Activated CD4-positive, alpha-beta T cell treated with anti-CD3 and anti-CD28 coated beads, Interleukin-2, Interleukin-4, amounts not matched to agents 100 ng/mL and 50 ng/mL, durations not matched to agents 16 hours and 8 hours (primary cell): Measurements from ENCODE around the gene YIPF5.

Experiments
- DNase-seq: peaks from one replicate; pipeline ENCODE4 v3.0.0-alpha.2; 2020; ENCODE audit warnings: low spot score

Gene YIPF5

GRCh38 chr5:144170276-144171024 lies at the start of gene YIPF5, which contains the start of gene KCTD16:
YIPF5 (minus strand) TSS chr5:144170659; CDS start chr5:144169955, 704 bp downstream.
KCTD16 (plus strand) TSS chr5:144170873.
- peak; percentile 98 for DNase-seq

GRCh38 chr5:144219869-144220268 lies 49.4 kb upstream of the YIPF5 start:
- no peak for DNase-seq

DNA sequence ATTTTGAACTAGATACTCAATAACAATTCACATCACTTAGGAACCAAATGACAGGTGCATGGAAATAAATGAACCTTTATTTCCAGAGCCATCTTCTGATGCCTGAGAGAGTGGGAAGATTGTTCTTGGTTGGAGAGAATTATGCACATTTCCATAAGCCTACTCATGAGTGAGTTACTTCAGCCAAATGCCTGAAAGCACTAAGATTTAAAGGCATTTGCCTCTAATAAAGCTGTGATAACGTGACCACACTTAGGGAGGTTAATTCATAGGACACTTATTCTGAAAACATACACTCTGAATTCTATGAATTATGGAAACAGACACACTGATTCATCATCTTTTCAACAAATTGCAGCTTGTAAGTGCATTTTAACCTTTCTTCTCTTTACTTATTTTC lies 40.2 kb upstream of the YIPF5 start:
- no peak for DNase-seq

GRCh38 chr5:144209361-144209760 lies 38.9 kb upstream of the YIPF5 start:
- no peak for DNase-seq

DNA sequence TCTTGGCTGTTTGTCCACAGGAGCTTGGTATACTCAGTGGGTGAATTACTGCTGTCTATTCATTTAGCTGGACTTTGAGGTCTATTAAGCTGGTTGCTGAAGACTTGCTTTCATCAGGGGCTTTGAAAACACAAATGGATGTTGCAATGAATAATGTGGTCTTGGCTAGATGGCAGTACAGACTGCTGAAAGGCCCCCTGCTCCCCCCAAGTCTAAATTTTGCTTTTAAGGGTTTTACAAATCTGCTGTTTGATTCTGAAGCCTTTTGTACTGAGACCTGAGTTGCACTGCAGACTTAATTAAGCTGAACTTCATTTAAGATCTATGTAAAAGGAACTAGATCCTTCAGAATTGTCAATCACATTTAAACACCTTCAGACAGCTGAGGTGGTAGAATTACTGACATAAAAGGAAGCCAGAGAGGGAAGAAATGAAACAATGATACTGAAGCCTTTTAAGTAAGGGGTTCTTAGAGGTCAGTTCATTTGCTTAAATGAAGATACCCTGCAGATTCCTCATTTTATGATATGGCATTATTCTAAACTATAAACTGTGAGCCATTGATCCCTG lies 37.5 kb upstream of the YIPF5 start:
- DNase-seq: no peak

DNA sequence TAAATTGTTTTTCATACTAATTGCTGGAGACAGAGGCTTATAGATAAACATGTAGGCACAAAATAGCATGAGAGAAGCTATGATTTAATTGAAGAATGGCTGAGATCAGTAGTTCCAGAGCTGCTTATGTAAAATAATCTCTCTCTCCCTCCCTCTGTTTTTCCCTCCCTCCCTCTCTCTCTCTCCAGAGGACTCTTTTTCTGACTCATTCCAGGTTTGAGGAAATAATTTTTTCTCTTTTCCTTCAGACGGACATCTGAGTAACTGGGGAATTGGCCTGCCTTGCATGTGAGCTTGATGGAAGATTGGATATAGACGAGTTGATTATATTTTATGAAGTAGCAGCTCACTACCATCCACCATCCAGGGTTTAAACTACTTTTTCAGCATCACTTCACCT lies 35.7 kb upstream of the YIPF5 start:
- no peak for DNase-seq

GRCh38 chr5:144205141-144205551 lies 34.7 kb upstream of the YIPF5 start:
- no peak for DNase-seq

- DNase-seq: peak; percentile 57
Measured at GRCh38 chr5:144203750-144204596, 33.5 kb upstream of the YIPF5 start.

DNA sequence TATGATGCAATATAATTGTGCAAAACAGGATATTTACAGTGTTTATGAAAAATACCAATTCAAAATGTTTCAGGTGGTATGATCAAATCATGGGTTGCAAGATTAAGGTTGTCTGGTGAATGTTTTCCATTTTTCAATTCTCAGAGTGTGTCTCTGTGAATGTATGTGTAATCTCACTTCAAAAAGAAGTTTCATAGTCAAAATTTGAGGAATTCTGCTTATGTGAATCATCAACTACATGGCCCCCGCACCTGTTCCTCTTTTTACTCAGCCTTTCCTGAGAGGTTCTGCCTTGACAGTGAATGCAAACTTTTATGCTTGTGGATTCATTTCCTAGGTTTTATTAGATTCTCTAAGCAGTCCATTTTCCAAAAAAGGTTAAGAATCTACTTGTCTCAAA lies 32.3 kb upstream of the YIPF5 start:
- DNase-seq: no peak

- DNase-seq: no peak
Measured at GRCh38 chr5:144202072-144202471, 31.6 kb upstream of the YIPF5 start.

GRCh38 chr5:144201588-144201987 lies 31.1 kb upstream of the YIPF5 start:
- DNase-seq: no peak

DNA sequence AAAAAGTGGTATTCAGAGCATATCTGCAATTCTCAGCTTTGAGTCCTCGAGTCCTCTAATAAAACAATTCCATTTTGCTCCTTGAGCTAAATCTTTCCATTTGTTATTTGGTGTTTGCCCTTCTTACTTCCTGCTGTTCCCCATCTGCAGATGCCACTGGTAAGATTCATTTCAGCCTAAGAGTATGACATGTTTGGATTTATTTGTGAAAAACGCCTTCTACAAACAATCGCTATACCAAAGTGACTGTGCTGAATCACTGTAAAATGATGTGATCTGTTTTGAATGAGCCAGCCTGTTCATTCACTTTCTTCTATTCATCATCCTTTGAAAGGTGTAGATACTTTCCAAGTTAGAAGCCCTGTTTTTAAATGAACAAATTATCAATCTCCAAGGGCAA lies 27.9 kb upstream of the YIPF5 start:
- no peak for DNase-seq

- DNase-seq: no peak
Measured at GRCh38 chr5:144196612-144197011, 26.2 kb upstream of the YIPF5 start.

DNA sequence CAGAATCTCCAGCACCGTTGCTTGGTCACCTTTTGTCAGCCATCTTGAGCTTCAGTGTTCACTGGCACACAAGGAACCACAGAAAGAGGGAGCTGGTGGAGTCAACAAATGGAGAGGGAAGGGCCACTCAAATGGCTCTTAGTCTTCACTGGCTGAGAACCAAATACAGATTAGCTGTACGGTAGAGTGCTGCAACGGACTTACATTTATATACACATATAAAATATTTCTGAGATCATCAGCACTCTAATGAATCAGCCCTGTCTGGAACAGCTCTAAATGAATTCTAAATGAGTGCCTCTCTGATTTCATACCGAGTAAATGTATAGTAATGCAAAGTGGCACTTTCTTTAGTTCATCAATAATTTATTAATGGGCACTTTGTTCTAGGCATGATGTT lies 25.0 kb upstream of the YIPF5 start:
- DNase-seq: no peak

DNA sequence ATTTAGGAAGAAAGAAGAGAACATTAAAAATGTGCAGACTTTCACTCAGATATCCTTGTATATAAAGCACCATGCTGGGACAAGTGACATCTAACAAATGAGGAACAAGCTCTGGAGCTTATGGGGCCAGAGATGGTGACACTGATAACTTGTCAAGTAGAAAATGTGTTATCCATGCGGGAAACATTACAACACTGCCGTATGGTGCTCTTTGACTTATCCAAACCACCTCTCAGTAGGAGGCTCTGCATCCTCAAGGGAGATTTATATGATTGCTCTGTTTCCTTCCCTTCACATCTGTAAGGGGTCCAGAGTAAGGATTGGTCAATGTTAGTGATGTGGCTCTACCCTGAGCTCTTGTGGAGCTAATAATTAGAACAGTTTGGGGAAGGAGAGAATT lies 23.7 kb upstream of the YIPF5 start:
- DNase-seq: no peak

DNA sequence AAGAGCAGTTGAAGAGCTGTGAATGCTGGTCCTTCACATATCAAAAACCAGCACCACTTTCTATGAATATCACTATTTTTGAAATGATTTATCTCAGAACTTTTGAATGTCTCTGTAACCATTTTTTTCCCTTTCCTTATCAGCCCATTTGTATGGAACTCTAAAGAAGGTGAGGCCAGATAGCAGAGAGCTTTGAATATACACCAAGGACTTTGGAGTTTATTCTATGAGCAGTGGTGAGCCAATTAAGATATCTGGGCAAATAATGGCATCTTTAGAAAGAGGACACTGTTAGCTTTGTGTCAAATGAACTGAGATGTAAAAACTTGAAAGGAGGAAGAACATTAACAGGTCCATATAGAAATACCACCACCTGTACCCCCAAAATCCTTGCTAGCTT lies 22.2 kb upstream of the YIPF5 start:
- DNase-seq: no peak

GRCh38 chr5:144191998-144192397 lies 21.5 kb upstream of the YIPF5 start:
- DNase-seq: peak; percentile 85

DNA sequence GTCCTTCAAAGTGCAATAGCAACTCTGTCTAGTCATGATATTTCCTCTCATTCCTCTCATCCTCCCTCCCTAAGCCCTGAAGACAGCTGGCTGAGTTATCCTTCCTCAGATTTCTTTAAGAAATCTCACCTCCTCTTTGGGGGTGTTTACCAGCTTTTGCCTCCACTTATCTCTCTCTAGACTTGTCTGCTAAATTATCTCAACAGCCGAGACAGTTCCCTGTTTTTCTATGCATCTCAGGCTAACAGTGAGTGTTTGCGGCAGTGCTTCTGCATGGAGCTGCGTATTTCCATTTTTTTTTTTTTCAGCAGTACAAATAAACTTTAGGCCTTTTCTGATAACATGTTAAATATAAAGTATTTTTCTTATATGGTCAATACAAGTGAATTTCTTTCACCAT lies 21.1 kb upstream of the YIPF5 start:
- no peak for DNase-seq

DNA sequence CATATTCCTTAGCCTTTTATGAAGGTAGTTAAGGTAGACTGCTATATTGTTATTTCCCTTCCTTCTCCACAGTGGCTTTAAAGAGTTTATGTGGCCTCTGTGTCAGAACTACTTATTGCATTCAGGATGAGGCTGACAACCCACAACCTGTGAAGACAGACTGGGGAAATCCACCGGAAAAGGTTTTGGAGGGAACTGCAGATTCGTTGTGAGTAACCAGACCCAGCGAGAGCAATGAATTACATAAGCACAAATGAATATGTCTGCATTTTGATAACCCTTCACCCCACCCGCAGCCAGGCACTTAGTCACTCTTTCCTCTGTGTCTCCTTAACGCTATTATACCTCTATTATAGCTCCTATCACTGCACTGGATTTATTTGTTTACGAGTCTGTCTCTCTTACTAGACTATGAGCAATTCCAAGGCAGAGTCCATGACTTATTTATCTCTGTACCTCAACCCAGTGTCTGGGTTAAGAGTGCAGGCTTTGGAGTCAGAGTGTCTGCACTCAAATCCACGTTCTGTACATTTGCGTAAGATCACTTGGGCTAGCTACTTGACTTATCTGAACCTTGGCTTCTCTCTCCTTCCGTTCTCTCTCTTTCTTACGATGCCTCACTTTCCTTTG lies 19.5 kb upstream of the YIPF5 start:
- DNase-seq: peak; percentile 93

DNA sequence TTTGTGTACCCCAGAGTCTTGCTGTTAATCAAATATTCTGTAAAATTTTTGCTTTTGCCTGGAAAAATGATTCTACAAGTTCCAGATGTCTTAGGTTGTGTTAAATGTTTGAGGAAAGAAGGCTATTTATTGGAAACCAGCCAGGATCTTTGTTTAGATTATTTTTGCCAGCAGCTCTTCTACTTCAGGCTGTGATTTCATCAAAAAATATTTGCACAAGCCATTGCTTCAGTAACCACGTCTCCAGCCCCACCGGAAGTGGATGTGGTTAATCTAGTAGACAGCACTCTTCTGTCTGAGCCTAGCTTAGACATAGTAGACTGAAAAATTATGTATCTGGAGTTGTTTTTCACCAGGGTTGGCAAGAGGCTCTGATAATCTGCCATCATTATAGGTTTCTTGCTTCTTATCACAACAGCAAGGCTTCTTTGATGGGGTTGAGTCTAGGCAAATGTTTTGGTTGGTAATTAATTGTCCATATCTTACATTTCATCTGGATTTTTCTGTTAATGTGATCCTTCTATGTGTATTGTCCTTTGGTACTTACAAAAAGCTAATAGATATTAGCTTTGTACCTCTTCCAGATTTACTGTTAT lies 17.3 kb upstream of the YIPF5 start:
- DNase-seq: peak; percentile 78

DNA sequence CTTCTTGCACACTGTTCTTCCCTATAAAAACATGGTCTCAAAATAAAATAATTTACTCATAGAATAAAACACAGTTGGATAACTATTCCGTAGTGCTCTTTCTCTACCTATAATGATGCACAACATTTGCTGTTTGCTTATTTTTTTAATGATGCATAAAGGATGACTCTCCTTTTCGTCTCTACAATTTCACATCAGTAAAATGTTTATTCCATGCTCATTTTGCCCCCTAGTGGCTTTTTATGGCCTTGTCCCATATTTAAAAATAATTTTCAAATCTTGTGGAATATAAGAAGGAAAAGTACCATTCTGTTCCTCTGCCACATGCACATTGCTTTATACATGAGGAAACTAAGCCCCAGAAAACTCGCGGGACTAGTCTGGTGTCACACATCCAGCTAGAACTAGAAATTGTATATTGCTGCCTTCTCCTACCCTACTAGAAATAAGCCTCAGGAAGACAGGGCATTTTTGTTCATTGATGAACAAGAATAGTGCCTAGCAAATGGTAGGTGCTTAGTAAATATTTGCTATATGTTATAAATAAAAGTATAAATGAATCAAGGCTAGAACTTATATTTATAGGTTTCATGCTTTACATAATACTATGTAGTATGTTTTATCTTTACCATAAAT lies 12.9 kb upstream of the YIPF5 start:
- no peak for DNase-seq

DNA sequence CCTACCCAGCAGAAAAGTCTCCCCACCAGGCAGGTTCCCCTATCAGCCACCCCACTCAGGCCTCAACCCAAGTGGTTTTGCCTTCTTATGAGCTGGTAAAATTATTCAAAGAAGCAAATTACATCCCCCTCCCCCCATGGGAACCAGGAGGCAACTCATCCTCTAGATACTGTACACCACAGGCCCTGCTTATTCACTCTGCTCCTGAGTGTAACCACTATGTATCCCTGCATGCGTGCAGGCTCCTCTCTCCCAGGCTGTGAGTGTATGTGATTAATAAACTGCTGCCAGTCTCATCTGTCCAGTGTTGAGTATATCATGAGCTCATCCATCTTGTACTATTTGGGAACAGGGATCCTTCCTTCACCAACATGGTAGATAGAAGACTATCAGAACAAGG lies 8.8 kb upstream of the YIPF5 start:
- no peak for DNase-seq
